Neural crest cell (in vitro differentiated cells): ENCODE measurements around the gene PNPT1. TPM values are rescaled to one million over a fixed set of nuclear protein-coding genes. Genes with fewer than 3 reads are reported as not detected.
A peak's percentile ranks its signal among the peaks of the same experiment; 100 is the strongest.

Experiments
- DNase-seq: peaks from one replicate; pipeline ENCODE4 v3.0.0; 2021; ENCODE audit warnings: low read depth, mixed read lengths, low spot score
- H3K27ac Mint-ChIP-seq: one replicate; pipeline ENCODE4 v1.8.0; 2021; ENCODE audit warnings: mild to moderate bottlenecking, mixed read lengths; ENCODE audit not compliant: unreplicated experiment
- H3K27me3 Mint-ChIP-seq: 2 replicates; pipeline ENCODE4 v1.8.0; 2021; ENCODE audit warnings: low read depth, mild to moderate bottlenecking, mixed read lengths
- H3K36me3 Mint-ChIP-seq: 2 replicates; pipeline ENCODE4 v1.8.0; 2021; ENCODE audit warnings: low read depth, mild to moderate bottlenecking, mixed read lengths
- H3K4me1 Mint-ChIP-seq: 2 replicates; pipeline ENCODE4 v1.8.0; 2021; ENCODE audit warnings: mixed read lengths
- H3K4me3 Mint-ChIP-seq: one replicate; pipeline ENCODE4 v1.8.0; 2021; ENCODE audit warnings: mild to moderate bottlenecking, mixed read lengths
- H3K9me3 Mint-ChIP-seq: 2 replicates; pipeline ENCODE4 v1.8.0; 2021; ENCODE audit warnings: mixed read lengths
- CTCF ChIP-seq: fragments of 200-600 bp; sonication (generic); conservative IDR thresholded peaks from 2 replicates; pipeline ENCODE4 v1.5.0; 2021; ENCODE audit warnings: antibody characterized with exemption, mild to moderate bottlenecking
- total RNA-seq: library from RNA; stranded (reverse); gene quantifications from 2 replicates; pipeline ENCODE4 v1.2.1, GENCODE V29; 2021

Gene PNPT1
- total RNA-seq, 1 donor from 2014 or later = 33.0 TPM

GRCh38 chr2:55729136-55729685, 35.6 kb upstream of the PNPT1 start:
- Mint-ChIP-seq H3K36me3 (no peaks in the 10 kb centered on the region), H3K9me3 (no peaks in the 10 kb centered on the region), H3K27ac (no peak overlapping the region), H3K27me3 (peaks cover 14% of the 10 kb centered on the region), H3K4me1 (no peaks in the 10 kb centered on the region), H3K4me3 (no peak overlapping the region)
- no peak for TF ChIP-seq CTCF
- DNase-seq = no peak

- DNase-seq = no peak
- Mint-ChIP-seq H3K27ac (no peak overlapping the region), H3K9me3 (no peaks in the 10 kb centered on the region), H3K27me3 (peaks cover 53% of the 10 kb centered on the region), H3K4me3 (no peak overlapping the region), H3K4me1 (no peaks in the 10 kb centered on the region), H3K36me3 (no peaks in the 10 kb centered on the region)
- no peak for TF ChIP-seq CTCF
Measured at GRCh38 chr2:55721596-55722215, 28.1 kb upstream of the PNPT1 start.

- no peak overlapping the region for H3K4me3 Mint-ChIP-seq
- no peak for TF ChIP-seq CTCF
- H3K27me3 Mint-ChIP-seq = peaks cover 61% of the 10 kb centered on the region
- H3K36me3 Mint-ChIP-seq = no peaks in the 10 kb centered on the region
- no peaks in the 10 kb centered on the region for H3K4me1 Mint-ChIP-seq
- DNase-seq = no peak
- H3K27ac Mint-ChIP-seq = no peak overlapping the region
- no peaks in the 10 kb centered on the region for H3K9me3 Mint-ChIP-seq
Measured at GRCh38 chr2:55720417-55720816, 26.8 kb upstream of the PNPT1 start.

- no peak for DNase-seq
- Mint-ChIP-seq H3K27me3 (peaks cover 58% of the 10 kb centered on the region), H3K36me3 (no peaks in the 10 kb centered on the region), H3K9me3 (no peaks in the 10 kb centered on the region), H3K27ac (no peak overlapping the region), H3K4me3 (no peak overlapping the region), H3K4me1 (no peaks in the 10 kb centered on the region)
- no peak for TF ChIP-seq CTCF
Measured at GRCh38 chr2:55719852-55720251, 26.2 kb upstream of the PNPT1 start.

GRCh38 chr2:55718165-55719008, 24.7 kb upstream of the PNPT1 start:
- no peak overlapping the region for H3K27ac Mint-ChIP-seq
- peak; percentile 95 for TF ChIP-seq CTCF
- peak; percentile 67 for DNase-seq
- no peaks in the 10 kb centered on the region for H3K9me3 Mint-ChIP-seq
- H3K36me3 Mint-ChIP-seq = no peaks in the 10 kb centered on the region
- H3K4me1 Mint-ChIP-seq = no peaks in the 10 kb centered on the region
- H3K4me3 Mint-ChIP-seq = no peak overlapping the region
- H3K27me3 Mint-ChIP-seq = peaks cover 48% of the 10 kb centered on the region
